Measurements from ENCODE around the gene DUSP10. TPM values are rescaled to one million over a fixed set of nuclear protein-coding genes. Genes with fewer than 3 reads are reported as not detected.

The DUSP10 gene
- polyA plus RNA-seq, 1 experiment, result 35.9 TPM

- Histone ChIP-seq H3K27me3 (ENCODE audit: control insufficient read depth, insufficient read depth, low read length) (no peaks in the 10 kb centered on the region), H3K9me3 (ENCODE audit: control insufficient read depth, insufficient read depth, low read length) (peaks cover 6% of the 10 kb centered on the region), H3K27ac (ENCODE audit: low read depth, low read length) (no peak overlapping the region), H3K4me3 (ENCODE audit: low read depth, low read length) (no peak overlapping the region)
- POLR2A ChIA-PET, result interaction anchor here (2.2 kb wide), 1 partner anchor 16 kb away, joined by 5 read pairs; no protein-coding TSS in a partner anchor
- DNase-seq (ENCODE audit: low read depth, low spot score), result no peak
- CTCF ChIA-PET, result interaction anchor here (2.6 kb wide), 1 partner anchor 721 kb away, joined by 7 read pairs; no protein-coding TSS in a partner anchor
- TF ChIP-seq, protein P1, sequence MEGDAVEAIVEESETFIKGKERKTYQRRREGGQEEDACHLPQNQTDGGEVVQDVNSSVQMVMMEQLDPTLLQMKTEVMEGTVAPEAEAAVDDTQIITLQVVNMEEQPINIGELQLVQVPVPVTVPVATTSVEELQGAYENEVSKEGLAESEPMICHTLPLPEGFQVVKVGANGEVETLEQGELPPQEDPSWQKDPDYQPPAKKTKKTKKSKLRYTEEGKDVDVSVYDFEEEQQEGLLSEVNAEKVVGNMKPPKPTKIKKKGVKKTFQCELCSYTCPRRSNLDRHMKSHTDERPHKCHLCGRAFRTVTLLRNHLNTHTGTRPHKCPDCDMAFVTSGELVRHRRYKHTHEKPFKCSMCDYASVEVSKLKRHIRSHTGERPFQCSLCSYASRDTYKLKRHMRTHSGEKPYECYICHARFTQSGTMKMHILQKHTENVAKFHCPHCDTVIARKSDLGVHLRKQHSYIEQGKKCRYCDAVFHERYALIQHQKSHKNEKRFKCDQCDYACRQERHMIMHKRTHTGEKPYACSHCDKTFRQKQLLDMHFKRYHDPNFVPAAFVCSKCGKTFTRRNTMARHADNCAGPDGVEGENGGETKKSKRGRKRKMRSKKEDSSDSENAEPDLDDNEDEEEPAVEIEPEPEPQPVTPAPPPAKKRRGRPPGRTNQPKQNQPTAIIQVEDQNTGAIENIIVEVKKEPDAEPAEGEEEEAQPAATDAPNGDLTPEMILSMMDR (IDR thresholded peaks at IDR 0.05; ENCODE audit: low read depth, low read length), result no peak
Measured at GRCh38 chr1:221734187-221734586, 7.7 kb downstream of the DUSP10 start.

- Histone ChIP-seq H3K27ac (ENCODE audit: low read depth, low read length) (no peak overlapping the region), H3K4me3 (ENCODE audit: low read depth, low read length) (no peak overlapping the region), H3K27me3 (ENCODE audit: control insufficient read depth, insufficient read depth, low read length) (no peaks in the 10 kb centered on the region), H3K9me3 (ENCODE audit: control insufficient read depth, insufficient read depth, low read length) (peaks cover 3% of the 10 kb centered on the region; the same call in 1 of the 2 replicates)
- DNase-seq (ENCODE audit: low read depth, low spot score), result no peak
- ChIA-PET CTCF (interaction anchor here (0.7 to 1.0 kb wide), 3 partner anchors 188 to 723 kb away, joined by 3 to 6 read pairs (median 3); no protein-coding TSS in a partner anchor), POLR2A (interaction anchor here (2.2 kb wide), 1 partner anchor 13 kb away, joined by 5 read pairs; no protein-coding TSS in a partner anchor)
- TF ChIP-seq, protein P1 (IDR thresholded peaks at IDR 0.05; ENCODE audit: low read depth, low read length), result no peak
Measured at GRCh38 chr1:221732052-221732451, 9.8 kb downstream of the DUSP10 start.

- CTCF ChIA-PET, result interaction anchor here (0.6 to 1.9 kb wide), 7 partner anchors 9 to 726 kb away, joined by 3 to 6 read pairs (median 4); no protein-coding TSS in a partner anchor
- Histone ChIP-seq H3K27me3 (ENCODE audit: control insufficient read depth, insufficient read depth, low read length) (no peaks in the 10 kb centered on the region), H3K27ac (ENCODE audit: low read depth, low read length) (peak overlapping the region; percentile 55), H3K4me3 (ENCODE audit: low read depth, low read length) (no peak overlapping the region), H3K9me3 (ENCODE audit: control insufficient read depth, insufficient read depth, low read length) (no peaks in the 10 kb centered on the region)
- POLR2A ChIA-PET, result interaction anchor here (0.6 to 2.3 kb wide), 2 partner anchors 11 to 140 kb away, joined by 3 to 8 read pairs; no protein-coding TSS in a partner anchor
- TF ChIP-seq, protein P1 (IDR thresholded peaks at IDR 0.05; ENCODE audit: low read depth, low read length), result no peak
- no peak for DNase-seq (ENCODE audit: low read depth, low spot score)
Measured at GRCh38 chr1:221729771-221730330, 12.0 kb downstream of the DUSP10 start.

GRCh38 chr1:221728037-221728505, 13.8 kb downstream of the DUSP10 start:
- ChIA-PET POLR2A (interaction anchor here (2.3 kb wide), 1 partner anchor 13 kb away, joined by 8 read pairs; no protein-coding TSS in a partner anchor), CTCF (interaction anchor here (0.8 kb wide), 1 partner anchor 297 kb away, joined by 4 read pairs; no protein-coding TSS in a partner anchor)
- no peaks in the 10 kb centered on the region; the same call in 1 of the 2 replicates for H3K9me3 ChIP-seq (ENCODE audit: control insufficient read depth, insufficient read depth, low read length)
- no peak overlapping the region for H3K4me3 ChIP-seq (ENCODE audit: low read depth, low read length)
- no peak overlapping the region for H3K27ac ChIP-seq (ENCODE audit: low read depth, low read length)
- DNase-seq (ENCODE audit: low read depth, low spot score), result no peak
- TF ChIP-seq, protein P1 (IDR thresholded peaks at IDR 0.05; ENCODE audit: low read depth, low read length), result no peak
- H3K27me3 ChIP-seq (ENCODE audit: control insufficient read depth, insufficient read depth, low read length), result no peaks in the 10 kb centered on the region

Measured in AG04450 (cell line).